ENCODE results near the gene DACT2. TPM values are rescaled to one million over a fixed set of nuclear protein-coding genes. Genes with fewer than 3 reads are reported as not detected.

Gene DACT2
- total and polyA plus RNA-seq, 9 of the 15 experiments (the other 6 are each of a cell fraction or from before 2014, with no cell fraction given), result not detected

DNA sequence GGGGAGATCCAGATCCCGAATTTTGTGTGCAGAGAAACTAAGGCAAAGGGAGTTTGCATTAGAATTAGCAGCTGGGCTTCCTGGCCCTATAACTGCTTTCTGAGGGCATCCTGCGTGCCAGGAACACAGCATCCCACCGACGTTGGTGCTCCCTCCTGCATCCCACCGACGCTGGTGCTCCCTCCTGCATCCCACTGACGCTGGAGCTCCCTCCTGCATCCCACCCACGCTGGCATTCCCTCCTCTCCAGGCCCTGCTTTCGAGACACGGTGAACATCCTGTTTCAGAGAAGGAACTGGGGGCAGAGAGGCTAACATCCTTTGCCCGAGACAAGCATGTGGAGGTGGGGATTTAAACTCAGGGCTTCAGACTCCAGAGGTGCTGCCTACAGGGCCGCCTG is 44.4 kb downstream of the DACT2 start (continued):
- TF ChIP-seq, protein P1, sequence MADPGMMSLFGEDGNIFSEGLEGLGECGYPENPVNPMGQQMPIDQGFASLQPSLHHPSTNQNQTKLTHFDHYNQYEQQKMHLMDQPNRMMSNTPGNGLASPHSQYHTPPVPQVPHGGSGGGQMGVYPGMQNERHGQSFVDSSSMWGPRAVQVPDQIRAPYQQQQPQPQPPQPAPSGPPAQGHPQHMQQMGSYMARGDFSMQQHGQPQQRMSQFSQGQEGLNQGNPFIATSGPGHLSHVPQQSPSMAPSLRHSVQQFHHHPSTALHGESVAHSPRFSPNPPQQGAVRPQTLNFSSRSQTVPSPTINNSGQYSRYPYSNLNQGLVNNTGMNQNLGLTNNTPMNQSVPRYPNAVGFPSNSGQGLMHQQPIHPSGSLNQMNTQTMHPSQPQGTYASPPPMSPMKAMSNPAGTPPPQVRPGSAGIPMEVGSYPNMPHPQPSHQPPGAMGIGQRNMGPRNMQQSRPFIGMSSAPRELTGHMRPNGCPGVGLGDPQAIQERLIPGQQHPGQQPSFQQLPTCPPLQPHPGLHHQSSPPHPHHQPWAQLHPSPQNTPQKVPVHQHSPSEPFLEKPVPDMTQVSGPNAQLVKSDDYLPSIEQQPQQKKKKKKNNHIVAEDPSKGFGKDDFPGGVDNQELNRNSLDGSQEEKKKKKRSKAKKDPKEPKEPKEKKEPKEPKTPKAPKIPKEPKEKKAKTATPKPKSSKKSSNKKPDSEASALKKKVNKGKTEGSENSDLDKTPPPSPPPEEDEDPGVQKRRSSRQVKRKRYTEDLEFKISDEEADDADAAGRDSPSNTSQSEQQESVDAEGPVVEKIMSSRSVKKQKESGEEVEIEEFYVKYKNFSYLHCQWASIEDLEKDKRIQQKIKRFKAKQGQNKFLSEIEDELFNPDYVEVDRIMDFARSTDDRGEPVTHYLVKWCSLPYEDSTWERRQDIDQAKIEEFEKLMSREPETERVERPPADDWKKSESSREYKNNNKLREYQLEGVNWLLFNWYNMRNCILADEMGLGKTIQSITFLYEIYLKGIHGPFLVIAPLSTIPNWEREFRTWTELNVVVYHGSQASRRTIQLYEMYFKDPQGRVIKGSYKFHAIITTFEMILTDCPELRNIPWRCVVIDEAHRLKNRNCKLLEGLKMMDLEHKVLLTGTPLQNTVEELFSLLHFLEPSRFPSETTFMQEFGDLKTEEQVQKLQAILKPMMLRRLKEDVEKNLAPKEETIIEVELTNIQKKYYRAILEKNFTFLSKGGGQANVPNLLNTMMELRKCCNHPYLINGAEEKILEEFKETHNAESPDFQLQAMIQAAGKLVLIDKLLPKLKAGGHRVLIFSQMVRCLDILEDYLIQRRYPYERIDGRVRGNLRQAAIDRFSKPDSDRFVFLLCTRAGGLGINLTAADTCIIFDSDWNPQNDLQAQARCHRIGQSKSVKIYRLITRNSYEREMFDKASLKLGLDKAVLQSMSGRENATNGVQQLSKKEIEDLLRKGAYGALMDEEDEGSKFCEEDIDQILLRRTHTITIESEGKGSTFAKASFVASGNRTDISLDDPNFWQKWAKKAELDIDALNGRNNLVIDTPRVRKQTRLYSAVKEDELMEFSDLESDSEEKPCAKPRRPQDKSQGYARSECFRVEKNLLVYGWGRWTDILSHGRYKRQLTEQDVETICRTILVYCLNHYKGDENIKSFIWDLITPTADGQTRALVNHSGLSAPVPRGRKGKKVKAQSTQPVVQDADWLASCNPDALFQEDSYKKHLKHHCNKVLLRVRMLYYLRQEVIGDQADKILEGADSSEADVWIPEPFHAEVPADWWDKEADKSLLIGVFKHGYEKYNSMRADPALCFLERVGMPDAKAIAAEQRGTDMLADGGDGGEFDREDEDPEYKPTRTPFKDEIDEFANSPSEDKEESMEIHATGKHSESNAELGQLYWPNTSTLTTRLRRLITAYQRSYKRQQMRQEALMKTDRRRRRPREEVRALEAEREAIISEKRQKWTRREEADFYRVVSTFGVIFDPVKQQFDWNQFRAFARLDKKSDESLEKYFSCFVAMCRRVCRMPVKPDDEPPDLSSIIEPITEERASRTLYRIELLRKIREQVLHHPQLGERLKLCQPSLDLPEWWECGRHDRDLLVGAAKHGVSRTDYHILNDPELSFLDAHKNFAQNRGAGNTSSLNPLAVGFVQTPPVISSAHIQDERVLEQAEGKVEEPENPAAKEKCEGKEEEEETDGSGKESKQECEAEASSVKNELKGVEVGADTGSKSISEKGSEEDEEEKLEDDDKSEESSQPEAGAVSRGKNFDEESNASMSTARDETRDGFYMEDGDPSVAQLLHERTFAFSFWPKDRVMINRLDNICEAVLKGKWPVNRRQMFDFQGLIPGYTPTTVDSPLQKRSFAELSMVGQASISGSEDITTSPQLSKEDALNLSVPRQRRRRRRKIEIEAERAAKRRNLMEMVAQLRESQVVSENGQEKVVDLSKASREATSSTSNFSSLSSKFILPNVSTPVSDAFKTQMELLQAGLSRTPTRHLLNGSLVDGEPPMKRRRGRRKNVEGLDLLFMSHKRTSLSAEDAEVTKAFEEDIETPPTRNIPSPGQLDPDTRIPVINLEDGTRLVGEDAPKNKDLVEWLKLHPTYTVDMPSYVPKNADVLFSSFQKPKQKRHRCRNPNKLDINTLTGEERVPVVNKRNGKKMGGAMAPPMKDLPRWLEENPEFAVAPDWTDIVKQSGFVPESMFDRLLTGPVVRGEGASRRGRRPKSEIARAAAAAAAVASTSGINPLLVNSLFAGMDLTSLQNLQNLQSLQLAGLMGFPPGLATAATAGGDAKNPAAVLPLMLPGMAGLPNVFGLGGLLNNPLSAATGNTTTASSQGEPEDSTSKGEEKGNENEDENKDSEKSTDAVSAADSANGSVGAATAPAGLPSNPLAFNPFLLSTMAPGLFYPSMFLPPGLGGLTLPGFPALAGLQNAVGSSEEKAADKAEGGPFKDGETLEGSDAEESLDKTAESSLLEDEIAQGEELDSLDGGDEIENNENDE (IDR thresholded peaks at IDR 0.05; ENCODE audit: low read depth, low read length), result no peak
- no peak for TF ChIP-seq OTX1 (CRISPR knock-in tag; IDR thresholded peaks at IDR 0.05)
